Measurements from ENCODE around the gene IGF1R. TPM values are rescaled to one million over a fixed set of nuclear protein-coding genes. Genes with fewer than 3 reads are reported as not detected.

Gene IGF1R
- total RNA-seq, 2 donors from 2014 or later: 115 to 119 TPM

DNA sequence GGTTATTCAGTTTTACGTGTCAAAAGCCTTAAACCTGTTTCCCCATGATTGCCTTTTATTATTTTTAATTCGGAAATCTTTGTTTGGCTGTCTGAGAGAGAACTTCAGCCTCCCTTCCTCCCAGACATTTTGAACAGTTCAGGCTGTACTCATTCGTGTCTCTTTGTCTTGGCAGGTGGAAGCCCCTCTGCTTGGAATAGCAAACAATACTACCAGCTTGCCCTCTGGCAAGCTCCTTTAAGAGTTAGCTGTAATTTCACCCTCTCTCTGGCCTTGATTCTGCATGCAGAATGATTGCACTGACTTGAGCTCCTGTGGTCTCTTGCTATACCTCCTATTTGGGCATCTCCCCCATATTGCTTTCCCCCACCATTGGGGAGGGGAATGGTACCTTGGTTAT is 11.7 kb downstream of the IGF1R start:
- Histone ChIP-seq H3K36me3 (ENCODE audit: control insufficient read depth, insufficient read depth, low read length) (peaks cover 7% of the 10 kb centered on the region), H3K27me3 (ENCODE audit: control insufficient read depth, insufficient read depth, low read length, poor library complexity, severe bottlenecking) (no peaks in the 10 kb centered on the region), H3K9me3 (ENCODE audit: control insufficient read depth, low read length) (no peaks in the 10 kb centered on the region), H3K4me3 (ENCODE audit: low read length) (no peak overlapping the region), H3K4me1 (ENCODE audit: control insufficient read depth, insufficient read depth, low read length) (peaks cover 28% of the 10 kb centered on the region), H3K27ac (ENCODE audit: low read depth, low read length) (no peak overlapping the region), H3K9ac (ENCODE audit: extremely low read depth, low read length, poor library complexity, severe bottlenecking) (no peak overlapping the region)
- Mint-ChIP-seq H3K4me1 (peaks cover 66% of the 10 kb centered on the region), H3K36me3 (ENCODE audit: low read depth) (peaks cover 4% of the 10 kb centered on the region), H3K27me3 (ENCODE audit: insufficient read depth) (no peaks in the 10 kb centered on the region), H3K27ac (no peak overlapping the region), H3K4me3 (no peak overlapping the region), H3K9me3 (no peaks in the 10 kb centered on the region)
- DNase-seq: no peak
- TF ChIP-seq, protein P1, sequence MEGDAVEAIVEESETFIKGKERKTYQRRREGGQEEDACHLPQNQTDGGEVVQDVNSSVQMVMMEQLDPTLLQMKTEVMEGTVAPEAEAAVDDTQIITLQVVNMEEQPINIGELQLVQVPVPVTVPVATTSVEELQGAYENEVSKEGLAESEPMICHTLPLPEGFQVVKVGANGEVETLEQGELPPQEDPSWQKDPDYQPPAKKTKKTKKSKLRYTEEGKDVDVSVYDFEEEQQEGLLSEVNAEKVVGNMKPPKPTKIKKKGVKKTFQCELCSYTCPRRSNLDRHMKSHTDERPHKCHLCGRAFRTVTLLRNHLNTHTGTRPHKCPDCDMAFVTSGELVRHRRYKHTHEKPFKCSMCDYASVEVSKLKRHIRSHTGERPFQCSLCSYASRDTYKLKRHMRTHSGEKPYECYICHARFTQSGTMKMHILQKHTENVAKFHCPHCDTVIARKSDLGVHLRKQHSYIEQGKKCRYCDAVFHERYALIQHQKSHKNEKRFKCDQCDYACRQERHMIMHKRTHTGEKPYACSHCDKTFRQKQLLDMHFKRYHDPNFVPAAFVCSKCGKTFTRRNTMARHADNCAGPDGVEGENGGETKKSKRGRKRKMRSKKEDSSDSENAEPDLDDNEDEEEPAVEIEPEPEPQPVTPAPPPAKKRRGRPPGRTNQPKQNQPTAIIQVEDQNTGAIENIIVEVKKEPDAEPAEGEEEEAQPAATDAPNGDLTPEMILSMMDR (conservative IDR thresholded peaks at IDR 0.05): no peak
- WGBS, 2 experiments (ENCODE audit: insufficient coverage in 1 of 2, insufficient read length in 1 of 2): 83 to 86% methylated on average over 3 of the region's 3 CpGs

DNA sequence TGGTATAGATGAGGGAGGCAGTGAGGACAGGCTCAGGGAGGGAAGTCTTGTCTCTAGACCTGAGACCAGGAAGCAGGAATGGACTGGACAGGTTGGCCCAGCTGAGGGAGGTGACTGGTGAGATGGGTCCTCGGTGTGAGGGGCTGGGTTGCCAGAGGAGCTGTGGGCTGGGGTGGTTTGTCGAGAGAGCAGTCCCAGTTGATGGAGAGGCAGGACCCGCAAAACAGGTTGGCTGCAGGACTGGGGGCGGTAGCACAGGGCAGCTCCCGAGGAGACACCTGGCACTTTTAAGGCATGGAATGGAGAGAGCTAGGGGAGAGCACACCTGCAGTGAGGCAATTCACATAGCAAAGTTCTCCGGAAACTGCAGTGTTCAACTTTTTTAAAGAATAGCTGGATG is 14.7 kb downstream of the IGF1R start:
- H3K9me3 ChIP-seq (ENCODE audit: control insufficient read depth, low read length): no peaks in the 10 kb centered on the region
- TF ChIP-seq, protein P1 (conservative IDR thresholded peaks at IDR 0.05): no peak
- H3K27ac ChIP-seq (ENCODE audit: low read depth, low read length): no peak overlapping the region
- Mint-ChIP-seq H3K9me3 (no peaks in the 10 kb centered on the region), H3K27ac (peak overlapping the region; percentile 74), H3K4me1 (peaks cover 68% of the 10 kb centered on the region), H3K36me3 (ENCODE audit: low read depth) (peaks cover 10% of the 10 kb centered on the region), H3K4me3 (no peak overlapping the region), H3K27me3 (ENCODE audit: insufficient read depth) (no peaks in the 10 kb centered on the region)
- H3K27me3 ChIP-seq (ENCODE audit: control insufficient read depth, insufficient read depth, low read length, poor library complexity, severe bottlenecking): no peaks in the 10 kb centered on the region
- H3K4me1 ChIP-seq (ENCODE audit: control insufficient read depth, insufficient read depth, low read length): peaks cover 26% of the 10 kb centered on the region
- no peak overlapping the region for H3K9ac ChIP-seq (ENCODE audit: extremely low read depth, low read length, poor library complexity, severe bottlenecking)
- H3K36me3 ChIP-seq (ENCODE audit: control insufficient read depth, insufficient read depth, low read length): peaks cover 24% of the 10 kb centered on the region
- 93 to 100% methylated on average over 4 to 6 of the region's 6 CpGs for WGBS, 2 experiments (ENCODE audit: insufficient coverage in 1 of 2, insufficient read length in 1 of 2)
- DNase-seq: peak; percentile 63
- H3K4me3 ChIP-seq (ENCODE audit: low read length): no peak overlapping the region

DNA sequence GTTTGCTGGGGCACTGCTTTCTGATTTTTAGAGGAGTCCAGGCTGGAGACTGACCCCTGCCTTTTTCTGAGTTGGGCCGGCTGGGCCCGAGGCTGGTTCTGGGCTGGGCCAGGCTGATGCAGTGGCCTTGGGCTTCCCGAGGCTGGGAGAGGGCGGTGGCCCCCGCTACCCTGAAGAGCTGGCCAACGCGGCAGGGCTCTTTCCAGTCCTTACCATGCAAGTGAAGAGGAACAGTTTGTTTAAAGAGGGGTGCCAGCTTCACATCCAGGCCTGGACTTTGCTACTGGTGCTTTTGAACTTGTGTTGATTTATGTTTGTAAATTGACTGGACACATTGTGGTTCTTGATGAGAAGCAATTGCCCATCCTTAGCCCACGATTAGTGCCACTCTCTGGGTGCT is 15.3 kb downstream of the IGF1R start:
- Histone ChIP-seq H3K27me3 (ENCODE audit: control insufficient read depth, insufficient read depth, low read length, poor library complexity, severe bottlenecking) (no peaks in the 10 kb centered on the region), H3K27ac (ENCODE audit: low read depth, low read length) (no peak overlapping the region), H3K36me3 (ENCODE audit: control insufficient read depth, insufficient read depth, low read length) (peaks cover 29% of the 10 kb centered on the region), H3K4me1 (ENCODE audit: control insufficient read depth, insufficient read depth, low read length) (peaks cover 32% of the 10 kb centered on the region), H3K9me3 (ENCODE audit: control insufficient read depth, low read length) (no peaks in the 10 kb centered on the region), H3K4me3 (ENCODE audit: low read length) (no peak overlapping the region), H3K9ac (ENCODE audit: extremely low read depth, low read length, poor library complexity, severe bottlenecking) (no peak overlapping the region)
- Mint-ChIP-seq H3K4me1 (peaks cover 71% of the 10 kb centered on the region), H3K4me3 (no peak overlapping the region), H3K27me3 (ENCODE audit: insufficient read depth) (no peaks in the 10 kb centered on the region), H3K9me3 (no peaks in the 10 kb centered on the region), H3K36me3 (ENCODE audit: low read depth) (peaks cover 10% of the 10 kb centered on the region), H3K27ac (peak overlapping the region; percentile 74)
- WGBS, 2 experiments (ENCODE audit: insufficient coverage in 1 of 2, insufficient read length in 1 of 2): 83 to 92% methylated on average over 2 to 8 of the region's 8 CpGs
- TF ChIP-seq, protein P1 (conservative IDR thresholded peaks at IDR 0.05): no peak
- DNase-seq: peak; percentile 44
